Stomach (tissue), 4 donors: Measurements from ENCODE around the gene ROBO2.

Source experiments
- CTCF ChIP-seq, 7 experiments: fragments of 450-650 bp in 4 of 7; fragments of 200-600 bp in 3 of 7; sonication (generic) in 3 of 7; IDR thresholded peaks; one replicate each; pipeline ENCODE4 v1.5.1; 2016 to 2019; ENCODE audit warnings: antibody characterized with exemption in 7 of 7, control low read depth in 2 of 7, mild to moderate bottlenecking in 1 of 7
- EP300 ChIP-seq: sonication (generic); formaldehyde crosslinking; IDR thresholded peaks from one replicate; pipeline ENCODE4 v1.6.1; 2017; ENCODE audit warnings: antibody characterized with exemption
- POLR2AphosphoS5 ChIP-seq, 3 donors: sonication (generic); formaldehyde crosslinking; IDR thresholded peaks; one replicate each; pipeline ENCODE4 v1.6.1; 2016; ENCODE audit warnings: antibody characterized with exemption in 3 of 3

GRCh38 chr3:77342688-77343087 is 302.8 kb downstream of the ROBO2 start:
- TF ChIP-seq POLR2AphosphoS5 (IDR thresholded peaks at IDR 0.05) = no peak
- no peak for TF ChIP-seq EP300
- TF ChIP-seq CTCF (IDR thresholded peaks at IDR 0.05) = no peak
